Neural crest cell (in vitro differentiated cells): ENCODE results near the gene SPR. TPM values are rescaled to one million over a fixed set of nuclear protein-coding genes. Genes with fewer than 3 reads are reported as not detected.

Source experiments
- DNase-seq: peaks from one replicate; pipeline ENCODE4 v3.0.0; 2021; ENCODE audit warnings: low read depth, mixed read lengths, low spot score
- H3K27ac Mint-ChIP-seq: one replicate; pipeline ENCODE4 v1.8.0; 2021; ENCODE audit warnings: mild to moderate bottlenecking, mixed read lengths; ENCODE audit not compliant: unreplicated experiment
- H3K27me3 Mint-ChIP-seq: 2 replicates; pipeline ENCODE4 v1.8.0; 2021; ENCODE audit warnings: low read depth, mild to moderate bottlenecking, mixed read lengths
- H3K36me3 Mint-ChIP-seq: 2 replicates; pipeline ENCODE4 v1.8.0; 2021; ENCODE audit warnings: low read depth, mild to moderate bottlenecking, mixed read lengths
- H3K4me1 Mint-ChIP-seq: 2 replicates; pipeline ENCODE4 v1.8.0; 2021; ENCODE audit warnings: mixed read lengths
- H3K4me3 Mint-ChIP-seq: one replicate; pipeline ENCODE4 v1.8.0; 2021; ENCODE audit warnings: mild to moderate bottlenecking, mixed read lengths
- H3K9me3 Mint-ChIP-seq: 2 replicates; pipeline ENCODE4 v1.8.0; 2021; ENCODE audit warnings: mixed read lengths
- total RNA-seq: library from RNA; stranded (reverse); gene quantifications from 2 replicates; pipeline ENCODE4 v1.2.1, GENCODE V29; 2021
- TF ChIP-seq, protein P1 (sequence below): fragments of 200-600 bp; sonication (generic); conservative IDR thresholded peaks from 2 replicates; pipeline ENCODE4 v1.5.0; 2021; ENCODE audit warnings: antibody characterized with exemption, mild to moderate bottlenecking

Gene SPR
- total RNA-seq, 1 donor from 2014 or later, result 6.3 TPM

DNA sequence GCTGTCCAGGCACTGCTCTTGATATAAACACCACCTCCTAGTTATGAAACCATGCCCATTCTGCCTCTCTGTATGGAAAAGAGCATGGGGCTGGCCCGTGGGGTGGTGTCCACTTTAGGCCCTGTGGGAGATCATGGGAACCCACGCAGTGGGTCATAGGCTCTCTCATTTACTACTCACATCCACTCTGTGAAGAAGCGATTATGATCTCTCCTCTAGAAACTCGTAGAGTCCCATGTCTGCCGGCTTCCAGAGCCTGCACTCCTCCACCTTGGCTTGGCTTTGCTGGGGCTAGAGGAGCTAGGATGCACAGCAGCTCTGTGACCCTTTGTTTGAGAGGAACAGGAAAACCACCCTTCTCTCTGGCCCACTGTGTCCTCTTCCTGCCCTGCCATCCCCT lies 46.0 kb downstream of the SPR start:
- TF ChIP-seq, protein P1, sequence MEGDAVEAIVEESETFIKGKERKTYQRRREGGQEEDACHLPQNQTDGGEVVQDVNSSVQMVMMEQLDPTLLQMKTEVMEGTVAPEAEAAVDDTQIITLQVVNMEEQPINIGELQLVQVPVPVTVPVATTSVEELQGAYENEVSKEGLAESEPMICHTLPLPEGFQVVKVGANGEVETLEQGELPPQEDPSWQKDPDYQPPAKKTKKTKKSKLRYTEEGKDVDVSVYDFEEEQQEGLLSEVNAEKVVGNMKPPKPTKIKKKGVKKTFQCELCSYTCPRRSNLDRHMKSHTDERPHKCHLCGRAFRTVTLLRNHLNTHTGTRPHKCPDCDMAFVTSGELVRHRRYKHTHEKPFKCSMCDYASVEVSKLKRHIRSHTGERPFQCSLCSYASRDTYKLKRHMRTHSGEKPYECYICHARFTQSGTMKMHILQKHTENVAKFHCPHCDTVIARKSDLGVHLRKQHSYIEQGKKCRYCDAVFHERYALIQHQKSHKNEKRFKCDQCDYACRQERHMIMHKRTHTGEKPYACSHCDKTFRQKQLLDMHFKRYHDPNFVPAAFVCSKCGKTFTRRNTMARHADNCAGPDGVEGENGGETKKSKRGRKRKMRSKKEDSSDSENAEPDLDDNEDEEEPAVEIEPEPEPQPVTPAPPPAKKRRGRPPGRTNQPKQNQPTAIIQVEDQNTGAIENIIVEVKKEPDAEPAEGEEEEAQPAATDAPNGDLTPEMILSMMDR, result no peak
- no peak overlapping the region for H3K4me3 Mint-ChIP-seq
- DNase-seq, result no peak
- no peaks in the 10 kb centered on the region for H3K4me1 Mint-ChIP-seq
- no peaks in the 10 kb centered on the region for H3K9me3 Mint-ChIP-seq
- H3K27me3 Mint-ChIP-seq, result peaks cover 32% of the 10 kb centered on the region
- H3K27ac Mint-ChIP-seq, result no peak overlapping the region
- H3K36me3 Mint-ChIP-seq, result no peaks in the 10 kb centered on the region

GRCh38 chr2:72933646-72934151 lies 46.5 kb downstream of the SPR start:
- TF ChIP-seq, protein P1, result no peak
- DNase-seq, result no peak
- no peak overlapping the region for H3K27ac Mint-ChIP-seq

GRCh38 chr2:72934683-72935610 lies 47.7 kb downstream of the SPR start:
- no peak overlapping the region for H3K27ac Mint-ChIP-seq
- H3K27me3 Mint-ChIP-seq, result peaks cover 32% of the 10 kb centered on the region
- no peak overlapping the region for H3K4me3 Mint-ChIP-seq
- no peaks in the 10 kb centered on the region for H3K4me1 Mint-ChIP-seq
- TF ChIP-seq, protein P1, result peak; percentile 44
- DNase-seq, result no peak
- H3K36me3 Mint-ChIP-seq, result no peaks in the 10 kb centered on the region
- H3K9me3 Mint-ChIP-seq, result no peaks in the 10 kb centered on the region

More at GRCh38 chr2:72933646-72934151, 46.5 kb downstream of the SPR start:
- Mint-ChIP-seq H3K9me3 (no peaks in the 10 kb centered on the region), H3K27me3 (peaks cover 32% of the 10 kb centered on the region), H3K4me3 (no peak overlapping the region), H3K4me1 (no peaks in the 10 kb centered on the region), H3K36me3 (no peaks in the 10 kb centered on the region)

GRCh38 chr2:72935611-72935957 lies 48.4 kb downstream of the SPR start:
- Mint-ChIP-seq H3K27ac (no peak overlapping the region), H3K4me1 (no peaks in the 10 kb centered on the region), H3K36me3 (no peaks in the 10 kb centered on the region), H3K27me3 (peaks cover 32% of the 10 kb centered on the region), H3K9me3 (no peaks in the 10 kb centered on the region), H3K4me3 (no peak overlapping the region)
- TF ChIP-seq, protein P1, result no peak
- DNase-seq, result no peak

DNA sequence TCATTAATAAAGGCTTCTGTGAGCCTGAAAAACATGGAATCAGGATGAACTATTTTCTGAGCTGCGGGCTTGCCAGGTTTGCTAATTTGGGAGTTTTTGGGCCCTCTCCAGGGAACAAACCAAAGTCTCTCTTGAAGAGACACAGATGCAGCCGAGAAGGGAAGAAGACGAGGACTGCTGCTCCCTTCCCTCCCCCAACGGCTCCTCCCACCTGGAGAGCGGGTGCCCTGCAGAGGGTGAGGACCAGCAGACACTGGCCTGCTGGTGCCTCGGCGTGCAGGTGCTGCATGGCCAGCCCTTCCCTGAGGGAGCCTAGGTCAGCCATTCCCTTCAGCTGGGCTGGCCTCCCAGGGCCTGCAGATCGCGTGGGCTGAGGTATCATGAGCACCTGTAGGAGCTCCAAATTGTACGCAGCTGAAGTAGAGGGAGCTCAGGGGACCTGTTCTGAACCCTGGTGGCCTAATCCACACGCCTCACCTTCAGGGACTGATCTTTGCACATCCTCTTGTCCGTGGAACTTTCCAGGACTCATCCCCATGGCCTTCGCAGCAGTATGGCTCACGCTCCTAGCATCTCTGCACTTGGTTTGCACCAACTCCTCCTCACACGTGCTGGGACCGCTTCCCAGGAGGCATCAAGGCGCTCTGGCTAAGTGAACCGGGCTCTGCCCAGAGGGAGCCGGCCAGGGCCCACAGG lies 49.6 kb downstream of the SPR start:
- Mint-ChIP-seq H3K4me1 (no peaks in the 10 kb centered on the region), H3K27me3 (peaks cover 32% of the 10 kb centered on the region)

More for the DNA sequence above, 49.6 kb downstream of the SPR start:
- H3K27ac Mint-ChIP-seq, result no peak overlapping the region
- H3K36me3 Mint-ChIP-seq, result no peaks in the 10 kb centered on the region
- no peak overlapping the region for H3K4me3 Mint-ChIP-seq
- DNase-seq, result no peak
- H3K9me3 Mint-ChIP-seq, result no peaks in the 10 kb centered on the region
- TF ChIP-seq, protein P1, result no peak
